ENCODE measurements around the gene TRIM27.

TRIM27 gene

DNA sequence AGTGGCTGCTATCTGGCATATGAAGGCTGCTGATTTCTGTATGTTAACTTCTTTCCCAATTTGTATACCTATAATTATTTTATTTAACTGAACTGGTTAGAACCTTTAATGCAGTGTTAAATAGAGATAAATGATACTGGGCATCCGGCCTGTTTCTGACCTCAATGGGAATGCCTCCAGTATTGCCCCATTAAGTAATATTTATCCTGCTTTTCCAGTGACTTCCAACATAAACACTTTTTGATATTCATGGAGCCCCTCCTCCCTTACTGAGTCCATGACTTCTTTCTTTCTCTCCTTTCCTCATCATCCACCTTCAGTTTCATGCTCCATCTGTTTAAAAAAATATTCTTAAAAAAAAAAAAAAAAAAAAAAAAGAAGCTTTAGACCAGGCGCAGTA lies 8.8 kb downstream of the TRIM27 start:
- TF ChIP-seq ZC3H10 (CRISPR knock-in tag; IDR thresholded peaks at IDR 0.05) (no peak), GLIS3 (CRISPR knock-in tag; IDR thresholded peaks at IDR 0.05) (no peak), CSDC2 (CRISPR knock-in tag; IDR thresholded peaks at IDR 0.05) (no peak), BACH2 (CRISPR knock-in tag; IDR thresholded peaks at IDR 0.05; ENCODE audit: borderline replicate concordance) (no peak), ISL1 (CRISPR knock-in tag; IDR thresholded peaks at IDR 0.05) (no peak), RARB (CRISPR knock-in tag; IDR thresholded peaks at IDR 0.05) (no peak), SNAI2 (CRISPR knock-in tag; IDR thresholded peaks at IDR 0.05) (no peak), ZNF565 (CRISPR knock-in tag; conservative IDR thresholded peaks at IDR 0.05; ENCODE audit: low read depth) (no peak), ZNF8 (CRISPR knock-in tag; IDR thresholded peaks at IDR 0.05) (no peak)
- TF ChIP-seq, protein P1, sequence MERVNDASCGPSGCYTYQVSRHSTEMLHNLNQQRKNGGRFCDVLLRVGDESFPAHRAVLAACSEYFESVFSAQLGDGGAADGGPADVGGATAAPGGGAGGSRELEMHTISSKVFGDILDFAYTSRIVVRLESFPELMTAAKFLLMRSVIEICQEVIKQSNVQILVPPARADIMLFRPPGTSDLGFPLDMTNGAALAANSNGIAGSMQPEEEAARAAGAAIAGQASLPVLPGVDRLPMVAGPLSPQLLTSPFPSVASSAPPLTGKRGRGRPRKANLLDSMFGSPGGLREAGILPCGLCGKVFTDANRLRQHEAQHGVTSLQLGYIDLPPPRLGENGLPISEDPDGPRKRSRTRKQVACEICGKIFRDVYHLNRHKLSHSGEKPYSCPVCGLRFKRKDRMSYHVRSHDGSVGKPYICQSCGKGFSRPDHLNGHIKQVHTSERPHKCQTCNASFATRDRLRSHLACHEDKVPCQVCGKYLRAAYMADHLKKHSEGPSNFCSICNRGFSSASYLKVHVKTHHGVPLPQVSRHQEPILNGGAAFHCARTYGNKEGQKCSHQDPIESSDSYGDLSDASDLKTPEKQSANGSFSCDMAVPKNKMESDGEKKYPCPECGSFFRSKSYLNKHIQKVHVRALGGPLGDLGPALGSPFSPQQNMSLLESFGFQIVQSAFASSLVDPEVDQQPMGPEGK (CRISPR knock-in tag; IDR thresholded peaks at IDR 0.05; ENCODE audit: borderline replicate concordance): no peak
- TF ChIP-seq, protein P2, sequence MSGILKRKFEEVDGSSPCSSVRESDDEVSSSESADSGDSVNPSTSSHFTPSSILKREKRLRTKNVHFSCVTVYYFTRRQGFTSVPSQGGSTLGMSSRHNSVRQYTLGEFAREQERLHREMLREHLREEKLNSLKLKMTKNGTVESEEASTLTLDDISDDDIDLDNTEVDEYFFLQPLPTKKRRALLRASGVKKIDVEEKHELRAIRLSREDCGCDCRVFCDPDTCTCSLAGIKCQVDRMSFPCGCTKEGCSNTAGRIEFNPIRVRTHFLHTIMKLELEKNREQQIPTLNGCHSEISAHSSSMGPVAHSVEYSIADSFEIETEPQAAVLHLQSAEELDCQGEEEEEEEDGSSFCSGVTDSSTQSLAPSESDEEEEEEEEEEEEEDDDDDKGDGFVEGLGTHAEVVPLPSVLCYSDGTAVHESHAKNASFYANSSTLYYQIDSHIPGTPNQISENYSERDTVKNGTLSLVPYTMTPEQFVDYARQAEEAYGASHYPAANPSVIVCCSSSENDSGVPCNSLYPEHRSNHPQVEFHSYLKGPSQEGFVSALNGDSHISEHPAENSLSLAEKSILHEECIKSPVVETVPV (CRISPR knock-in tag; IDR thresholded peaks at IDR 0.05): no peak
- no peak for ATAC-seq

DNA sequence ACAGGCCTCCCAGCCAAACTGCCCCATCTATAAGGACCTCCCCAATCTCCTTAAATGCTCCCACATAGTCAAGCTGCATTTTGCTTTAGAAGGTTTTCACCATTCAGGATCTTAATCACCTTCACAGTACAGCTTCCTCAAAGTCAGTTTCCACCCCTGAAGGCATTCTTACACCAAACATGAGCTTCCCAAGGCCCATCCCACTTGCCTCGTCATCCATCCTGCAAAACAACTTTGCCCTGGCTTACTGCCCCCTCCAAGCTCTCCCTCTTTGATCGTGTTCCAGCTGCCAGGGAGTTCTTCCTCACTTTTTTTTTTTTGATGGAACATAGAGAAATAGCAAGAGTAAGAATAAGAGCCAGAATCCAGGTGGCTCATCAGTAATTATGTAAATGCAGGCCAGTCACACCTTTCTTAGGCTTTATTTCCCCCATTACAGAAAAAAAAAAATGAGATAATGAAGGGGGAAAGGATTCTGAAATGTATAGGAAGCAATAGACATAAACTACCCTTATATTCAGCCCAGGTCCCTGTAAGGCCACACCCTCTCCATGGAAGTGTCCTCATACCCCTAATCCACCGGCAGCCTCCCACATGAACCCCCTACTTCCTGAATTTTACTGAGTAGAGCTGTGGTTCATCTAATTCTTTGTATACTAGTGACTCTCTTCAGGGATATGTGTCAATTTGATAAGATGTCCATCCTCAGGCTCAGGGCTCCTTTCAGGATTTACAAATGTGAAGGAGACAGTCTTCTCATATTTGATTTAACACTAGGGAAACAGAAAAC lies 12.7 kb downstream of the TRIM27 start:
- ATAC-seq: no peak
- TF ChIP-seq, protein P1 (CRISPR knock-in tag; IDR thresholded peaks at IDR 0.05; ENCODE audit: borderline replicate concordance): no peak
- TF ChIP-seq ARNTL (CRISPR knock-in tag; IDR thresholded peaks at IDR 0.05; ENCODE audit: borderline replicate concordance, low read depth) (no peak), ZFP30 (CRISPR knock-in tag; IDR thresholded peaks at IDR 0.05) (no peak)

DNA sequence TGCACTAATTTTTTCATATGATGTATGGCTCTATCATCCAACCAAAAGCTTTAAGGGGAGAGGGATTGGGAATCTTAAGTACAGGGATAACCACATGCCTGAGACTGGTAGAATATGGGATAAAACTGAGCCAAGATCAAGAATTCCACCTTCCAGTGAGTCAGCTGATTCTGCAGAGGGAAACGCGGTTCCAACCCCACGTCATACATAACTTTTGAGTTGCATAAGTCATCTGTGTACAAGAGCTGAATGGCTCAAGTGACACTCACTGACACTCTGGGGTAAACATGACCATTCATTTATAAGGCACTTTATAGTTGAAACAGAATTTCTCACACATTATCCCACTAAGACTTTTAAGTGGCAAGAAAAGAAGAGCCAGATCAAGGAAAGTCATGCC lies 16.4 kb downstream of the TRIM27 start:
- no peak for ATAC-seq
- TF ChIP-seq PPARA (CRISPR knock-in tag; IDR thresholded peaks at IDR 0.05; ENCODE audit: borderline replicate concordance) (no peak), ZNF70 (CRISPR knock-in tag; IDR thresholded peaks at IDR 0.05) (no peak), ZFP30 (CRISPR knock-in tag; IDR thresholded peaks at IDR 0.05) (no peak), ARNTL (CRISPR knock-in tag; IDR thresholded peaks at IDR 0.05; ENCODE audit: borderline replicate concordance, low read depth) (no peak), ZFP3 (CRISPR knock-in tag; IDR thresholded peaks at IDR 0.05) (no peak), SNAI2 (CRISPR knock-in tag; IDR thresholded peaks at IDR 0.05) (no peak)
- TF ChIP-seq, protein P3, sequence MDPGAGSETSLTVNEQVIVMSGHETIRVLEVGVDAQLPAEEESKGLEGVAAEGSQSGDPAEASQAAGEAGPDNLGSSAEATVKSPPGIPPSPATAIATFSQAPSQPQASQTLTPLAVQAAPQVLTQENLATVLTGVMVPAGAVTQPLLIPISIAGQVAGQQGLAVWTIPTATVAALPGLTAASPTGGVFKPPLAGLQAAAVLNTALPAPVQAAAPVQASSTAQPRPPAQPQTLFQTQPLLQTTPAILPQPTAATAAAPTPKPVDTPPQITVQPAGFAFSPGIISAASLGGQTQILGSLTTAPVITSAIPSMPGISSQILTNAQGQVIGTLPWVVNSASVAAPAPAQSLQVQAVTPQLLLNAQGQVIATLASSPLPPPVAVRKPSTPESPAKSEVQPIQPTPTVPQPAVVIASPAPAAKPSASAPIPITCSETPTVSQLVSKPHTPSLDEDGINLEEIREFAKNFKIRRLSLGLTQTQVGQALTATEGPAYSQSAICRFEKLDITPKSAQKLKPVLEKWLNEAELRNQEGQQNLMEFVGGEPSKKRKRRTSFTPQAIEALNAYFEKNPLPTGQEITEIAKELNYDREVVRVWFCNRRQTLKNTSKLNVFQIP (CRISPR knock-in tag; IDR thresholded peaks at IDR 0.05; ENCODE audit: borderline replicate concordance, low read depth): no peak

DNA sequence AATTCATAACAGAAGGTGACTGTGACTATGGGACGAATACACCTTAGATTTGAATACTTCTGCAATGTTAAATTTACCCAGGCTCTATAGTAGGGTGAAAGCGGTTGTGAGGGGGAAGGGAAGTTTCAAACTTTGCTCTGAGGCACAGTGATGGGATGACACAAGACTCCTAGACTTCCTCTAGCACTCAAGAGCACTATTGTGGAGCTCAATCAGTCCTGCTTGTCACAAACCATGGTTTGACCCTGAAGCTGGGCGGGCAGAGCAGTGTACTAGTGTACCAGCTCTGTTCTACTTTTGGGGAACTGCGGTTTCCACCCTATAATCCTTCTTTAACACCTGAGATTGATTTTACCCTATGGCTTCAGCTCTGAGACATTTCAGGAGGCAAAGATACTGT lies 17.1 kb downstream of the TRIM27 start:
- ATAC-seq: no peak
- TF ChIP-seq ZNF565 (CRISPR knock-in tag; conservative IDR thresholded peaks at IDR 0.05; ENCODE audit: low read depth): no peak
- no peak for TF ChIP-seq OSR1 (CRISPR knock-in tag; IDR thresholded peaks at IDR 0.05)
- TF ChIP-seq ISL1 (CRISPR knock-in tag; IDR thresholded peaks at IDR 0.05): no peak
- TF ChIP-seq, protein P3 (CRISPR knock-in tag; IDR thresholded peaks at IDR 0.05; ENCODE audit: borderline replicate concordance, low read depth): no peak
- no peak for TF ChIP-seq ZC3H10 (CRISPR knock-in tag; IDR thresholded peaks at IDR 0.05)
- TF ChIP-seq, protein P1 (CRISPR knock-in tag; IDR thresholded peaks at IDR 0.05; ENCODE audit: borderline replicate concordance): no peak
- TF ChIP-seq TCF4 (CRISPR knock-in tag; IDR thresholded peaks at IDR 0.05; ENCODE audit: borderline replicate concordance): no peak
- no peak for TF ChIP-seq BACH2 (CRISPR knock-in tag; IDR thresholded peaks at IDR 0.05; ENCODE audit: borderline replicate concordance)
- TF ChIP-seq ZNF70 (CRISPR knock-in tag; IDR thresholded peaks at IDR 0.05): no peak
- TF ChIP-seq, protein P4, sequence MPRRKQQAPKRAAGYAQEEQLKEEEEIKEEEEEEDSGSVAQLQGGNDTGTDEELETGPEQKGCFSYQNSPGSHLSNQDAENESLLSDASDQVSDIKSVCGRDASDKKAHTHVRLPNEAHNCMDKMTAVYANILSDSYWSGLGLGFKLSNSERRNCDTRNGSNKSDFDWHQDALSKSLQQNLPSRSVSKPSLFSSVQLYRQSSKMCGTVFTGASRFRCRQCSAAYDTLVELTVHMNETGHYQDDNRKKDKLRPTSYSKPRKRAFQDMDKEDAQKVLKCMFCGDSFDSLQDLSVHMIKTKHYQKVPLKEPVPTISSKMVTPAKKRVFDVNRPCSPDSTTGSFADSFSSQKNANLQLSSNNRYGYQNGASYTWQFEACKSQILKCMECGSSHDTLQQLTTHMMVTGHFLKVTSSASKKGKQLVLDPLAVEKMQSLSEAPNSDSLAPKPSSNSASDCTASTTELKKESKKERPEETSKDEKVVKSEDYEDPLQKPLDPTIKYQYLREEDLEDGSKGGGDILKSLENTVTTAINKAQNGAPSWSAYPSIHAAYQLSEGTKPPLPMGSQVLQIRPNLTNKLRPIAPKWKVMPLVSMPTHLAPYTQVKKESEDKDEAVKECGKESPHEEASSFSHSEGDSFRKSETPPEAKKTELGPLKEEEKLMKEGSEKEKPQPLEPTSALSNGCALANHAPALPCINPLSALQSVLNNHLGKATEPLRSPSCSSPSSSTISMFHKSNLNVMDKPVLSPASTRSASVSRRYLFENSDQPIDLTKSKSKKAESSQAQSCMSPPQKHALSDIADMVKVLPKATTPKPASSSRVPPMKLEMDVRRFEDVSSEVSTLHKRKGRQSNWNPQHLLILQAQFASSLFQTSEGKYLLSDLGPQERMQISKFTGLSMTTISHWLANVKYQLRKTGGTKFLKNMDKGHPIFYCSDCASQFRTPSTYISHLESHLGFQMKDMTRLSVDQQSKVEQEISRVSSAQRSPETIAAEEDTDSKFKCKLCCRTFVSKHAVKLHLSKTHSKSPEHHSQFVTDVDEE (CRISPR knock-in tag; IDR thresholded peaks at IDR 0.05): no peak
- TF ChIP-seq ZFP3 (CRISPR knock-in tag; IDR thresholded peaks at IDR 0.05): no peak
